ENCODE results near the gene DDT.
"Not testable (repeated sequence)": the region's sequence is repeated elsewhere in the genome, so short reads cannot be mapped to it uniquely, and the experiment has no call there.

The DDT gene

GRCh38 chr22:23949764-23950163, 24.5 kb downstream of the DDT start:
- DNase-seq: not testable (repeated sequence)

- not testable (repeated sequence) for DNase-seq
These were observed 26.9 kb downstream of the DDT start for GRCh38 chr22:23947391-23947790.

GRCh38 chr22:23940166-23940565, 34.1 kb downstream of the DDT start:
- not testable (repeated sequence) for DNase-seq

GRCh38 chr22:23939017-23939357, 35.3 kb downstream of the DDT start:
- no peak for DNase-seq

GRCh38 chr22:23938328-23939016, 35.8 kb downstream of the DDT start:
- no peak for DNase-seq

GRCh38 chr22:23926561-23926960, 47.7 kb downstream of the DDT start:
- no peak for DNase-seq

- DNase-seq: peak; percentile 8
These were observed 49.1 kb downstream of the DDT start for GRCh38 chr22:23925020-23925606.

GRCh38 chr22:23922921-23923320, 51.3 kb downstream of the DDT start:
- no peak for DNase-seq

- not testable (repeated sequence) for DNase-seq
These were observed 52.5 kb downstream of the DDT start for GRCh38 chr22:23921586-23922201.

All from NCI-H1092 treated with DMSO at 0.1 percent for 48 hours (cell line).